GM12878 (cell line): Measurements from ENCODE around the gene RNF181. TPM values are rescaled to one million over a fixed set of nuclear protein-coding genes. Genes with fewer than 3 reads are reported as not detected.

Experiments
- ATAC-seq: fragments of 200-7000 bp; cut with Tn5 transposase; 3 replicates; pipeline ENCODE4 v1.9.1; 2020; ENCODE audit warnings: mild to moderate bottlenecking, moderate library complexity
- BruUV-seq: library from RNA; stranded (reverse); fragments of 400-500 nt; replicated peaks from 2 replicates; lab custom pipeline; 2021; lab: Mats Ljungman, UMichigan
- CTCF ChIA-PET: fragments of 300-600 bp; sonication (Branson Sonifier 250); formaldehyde crosslinking; extraction: SDS; loops from one replicate; lab custom pipeline; 2021; ENCODE audit warnings: inconsistent platforms; lab: Yijun Ruan, JAX
- POLR2A ChIA-PET: fragments of 350-600 bp; formaldehyde crosslinking; extraction: SDS; loops from one replicate; lab custom pipeline; 2021; ENCODE audit warnings: inconsistent platforms; lab: Charles Lee
- RAD21 ChIA-PET: fragments of 300-600 bp; sonication (Branson Sonifier 250); formaldehyde crosslinking; loops from one replicate; lab custom pipeline; 2023; ENCODE audit warnings: antibody characterized with exemption; ENCODE audit not compliant: unreplicated experiment; lab: Charles Lee
- SMC1A ChIA-PET: fragments of 300-600 bp; sonication (Branson Sonifier 250); formaldehyde crosslinking; loops from one replicate; lab custom pipeline; 2023; ENCODE audit not compliant: unreplicated experiment, uncharacterized antibody; lab: Charles Lee
- DNase-seq: peaks from one replicate; pipeline ENCODE4 v3.0.0-alpha.2; 2011; ENCODE audit warnings: low read depth, low spot score
- FAIRE-seq: peaks from 3 replicates; lab custom pipeline; 2011; peaks lifted over from hg19 to GRCh38; lab: Jason Lieb, UNC
- H2AFZ ChIP-seq: 2 replicates; pipeline ENCODE4 v1.6.0; 2011; ENCODE audit warnings: low read depth, low read length, control low read depth; ENCODE audit not compliant: control insufficient read depth
- H3K27ac ChIP-seq: 2 replicates; pipeline ENCODE4 v1.5.1; 2011; ENCODE audit warnings: control low read depth; ENCODE audit not compliant: control insufficient read depth, insufficient read depth
- H3K27me3 ChIP-seq, 2 experiments: replicated peaks in 1 of 2; 2 replicates each; pipeline versions ENCODE4 v1.6.0 to v1.6.1; 2011; ENCODE audit warnings: low read length in 1 of 2; ENCODE audit not compliant: control insufficient read depth in 2 of 2, insufficient read depth in 2 of 2
- H3K36me3 ChIP-seq, 2 experiments: 2 replicates each; pipeline ENCODE4 v1.5.1; 2011; ENCODE audit warnings: low read length in 1 of 2; ENCODE audit not compliant: control insufficient read depth in 2 of 2, insufficient read depth in 2 of 2
- H3K4me1 ChIP-seq: 2 replicates; pipeline ENCODE4 v1.6.1; 2011; ENCODE audit warnings: mild to moderate bottlenecking, low read length, moderate library complexity, mixed read lengths; ENCODE audit not compliant: control insufficient read depth, insufficient read depth
- H3K4me2 ChIP-seq: 2 replicates; pipeline ENCODE4 v1.6.0; 2011; ENCODE audit warnings: control low read depth; ENCODE audit not compliant: control insufficient read depth, insufficient read depth
- H3K4me3 ChIP-seq: fragments of 200-600 bp; sonication (generic); 2 replicates; pipeline ENCODE4 v1.5.1; 2016
- H3K79me2 ChIP-seq: 2 replicates; pipeline ENCODE4 v1.6.0; 2011; ENCODE audit warnings: low read length; ENCODE audit not compliant: control insufficient read depth, insufficient read depth
- H3K9ac ChIP-seq: 2 replicates; pipeline ENCODE4 v1.8.0; 2011; ENCODE audit warnings: low read length, control low read depth, mixed read lengths; ENCODE audit not compliant: control insufficient read depth, insufficient read depth
- H3K9me3 ChIP-seq: replicated peaks from 3 replicates; pipeline ENCODE4 v1.5.1; 2011; ENCODE audit warnings: mild to moderate bottlenecking, low read length; ENCODE audit not compliant: control insufficient read depth, insufficient read depth
- H4K20me1 ChIP-seq: 2 replicates; pipeline ENCODE4 v1.6.0; 2011; ENCODE audit not compliant: control insufficient read depth, insufficient read depth
- CEBPZ ChIP-seq: fragments of 150-350 bp; IDR thresholded peaks from 2 replicates; pipeline ENCODE4 v1.6.1; 2016; ENCODE audit warnings: low read depth, low read length
- IRF3 ChIP-seq: fragments of 450-650 bp; IDR thresholded peaks from 2 replicates; pipeline ENCODE4 v1.6.1; 2014; ENCODE audit warnings: mild to moderate bottlenecking
- NFYB ChIP-seq: IDR thresholded peaks from 2 replicates; pipeline ENCODE4 v1.6.1; 2011; ENCODE audit warnings: low read depth, mild to moderate bottlenecking, low read length, improper control_type of control experiment, moderate library complexity; ENCODE audit not compliant: insufficient read depth
- POLR2AphosphoS5 ChIP-seq: IDR thresholded peaks from 2 replicates; pipeline ENCODE4 v1.6.1; 2011; ENCODE audit warnings: mild to moderate bottlenecking, low read length, inconsistent platforms
- RAD21 ChIP-seq: IDR thresholded peaks from 2 replicates; pipeline ENCODE4 v1.6.1; 2011; ENCODE audit warnings: mild to moderate bottlenecking, low read depth, low read length, moderate library complexity; ENCODE audit not compliant: insufficient read depth
- USF2 ChIP-seq: IDR thresholded peaks from 2 replicates; pipeline ENCODE4 v1.6.1; 2011; ENCODE audit warnings: low read depth, low read length, improper control_type of control experiment, borderline replicate concordance
- ZNF622 ChIP-seq: fragments of 450-650 bp; IDR thresholded peaks from 2 replicates; pipeline ENCODE4 v1.6.1; 2017; ENCODE audit warnings: mild to moderate bottlenecking, inconsistent platforms
- ZSCAN29 ChIP-seq: fragments of 450-650 bp; IDR thresholded peaks from 2 replicates; pipeline ENCODE4 v1.6.1; 2017; ENCODE audit warnings: mild to moderate bottlenecking, moderate library complexity
- WGBS: methylation state at CpG from one replicate; pipeline ENCODE4 v1.1.6; 2016; ENCODE audit warnings: low lambda C conversion rate; ENCODE audit not compliant: insufficient replicate concordance, insufficient coverage; ENCODE audit errors: missing lambda C conversion rate; 5-methylcytosine and 5-hydroxymethylcytosine counted together
- in situ Hi-C: fragments of 300-500 bp; cut with MboI; formaldehyde crosslinking; loops from 9 replicates; pipeline ENCODE4 v1.14.3; 2018; ENCODE audit warnings: mixed read lengths
- intact Hi-C: fragments of 100-400 bp; cut with micrococcal nuclease; formaldehyde crosslinking; loops from one replicate; pipeline ENCODE4 v1.14.2; 2022; ENCODE audit not compliant: unreplicated experiment
- polyA plus RNA-seq, 11 experiments: library from polyadenylated mRNA; depleted of rRNA in 4 of 11; unstranded in 6 of 11; stranded (reverse) in 5 of 11; fragments of >200 nt; fragmentation: Nextera tagmentation in 4 of 11; fragmentation: Illumina TruSeq in 1 of 11; extraction: Ambion mirVana in 4 of 11; extraction: Trizol in 1 of 11; gene quantifications; 1 replicate in 1 of 11; 2 replicates in 10 of 11; pipeline versions ENCODE4 v1.2.1 to v1.2.3, GENCODE V29; 2011 to 2016; ENCODE audit warnings: inconsistent platforms in 2 of 11, missing spikeins in 2 of 11, low read depth in 1 of 11
- total RNA-seq, 4 experiments: library from RNA; depleted of rRNA in 3 of 4; stranded (reverse); fragments of >200 nt in 3 of 4; fragmentation: Illumina TruSeq in 1 of 4; extraction: Trizol in 1 of 4; gene quantifications; 2 replicates each; pipeline versions ENCODE4 v1.2.1 to v1.2.3, GENCODE V29; 2013 to 2021

RNF181 gene
- total and polyA plus RNA-seq, 10 of the 15 experiments (the other 5 are each of a cell fraction or from before 2014, with no cell fraction given) = 101 to 409 (median 213) TPM

- ATAC-seq = no peak
- H3K9ac ChIP-seq = no peak overlapping the region
- FAIRE-seq = no peak
- H2AFZ ChIP-seq = no peak overlapping the region
- in situ Hi-C loops = no loop called here
- H3K27ac ChIP-seq = no peak overlapping the region
- no peaks in the 10 kb centered on the region for H3K9me3 ChIP-seq
- RAD21 ChIA-PET = interaction anchor here (0.7 to 7.7 kb wide), 8 partner anchors 8 to 158 kb away, joined by 3 to 179 read pairs (median 4); partner anchors contain the start of genes GGCX, MAT2A and SH2D6
- no peaks in the 10 kb centered on the region for H3K27me3 ChIP-seq
- H4K20me1 ChIP-seq = no peaks in the 10 kb centered on the region
- POLR2A ChIA-PET = interaction anchor here (0.6 to 2.8 kb wide), 6 partner anchors 8 to 143 kb away, joined by 3 to 12 read pairs (median 6); partner anchors contain the start of genes GGCX, MAT2A and SH2D6
- TF ChIP-seq CEBPZ (no peak), NFYB (no peak), RAD21 (no peak), POLR2AphosphoS5 (no peak), ZSCAN29 (no peak), USF2 (no peak), IRF3 (no peak), ZNF622 (no peak)
- TF ChIP-seq, all 136 proteins: peak for 0
- H3K4me1 ChIP-seq = no peaks in the 10 kb centered on the region
- DNase-seq = no peak
- H3K4me2 ChIP-seq = no peak overlapping the region
- ChIA-PET SMC1A (interaction anchor here (1.0 to 6.3 kb wide), 9 partner anchors 9 to 164 kb away, joined by 3 to 201 read pairs (median 5); partner anchors contain the start of genes GGCX, MAT2A and SH2D6), CTCF (interaction anchor here (0.5 to 10.4 kb wide), 7 partner anchors 8 to 1214 kb away, joined by 3 to 336 read pairs (median 4); partner anchors contain the start of genes MAT2A and SH2D6)
- BruUV-seq = no TSS peak
- no peaks in the 10 kb centered on the region for H3K79me2 ChIP-seq
- peaks cover 9 to 23% of the 10 kb centered on the region in 2 experiments for H3K36me3 ChIP-seq
- intact Hi-C loops = no loop called here
- WGBS = over 99% methylated on average over 10 of the region's 10 CpGs
- no peak overlapping the region for H3K4me3 ChIP-seq
These were observed 46.5 kb upstream of the RNF181 start for GRCh38 chr2:85549095-85549494.
